Ovary (tissue), 9 donors: ENCODE results near the gene TRIO. TPM values are rescaled to one million over a fixed set of nuclear protein-coding genes. Genes with fewer than 3 reads are reported as not detected.

Source experiments
- DNase-seq, 5 donors: peaks; one replicate each; pipeline ENCODE4 v3.0.0-alpha.2; 2019 to 2020
- H3K27ac ChIP-seq, 2 donors: fragments of 200-600 bp; one replicate each; pipeline versions ENCODE4 v1.5.1 to v1.8.0; 2019 to 2022
- H3K27me3 ChIP-seq: fragments of 200-600 bp; one replicate; pipeline ENCODE4 v1.8.0; 2022
- H3K36me3 ChIP-seq: fragments of 200-600 bp; sonication (generic); one replicate; pipeline ENCODE4 v1.5.1; 2019
- H3K4me1 ChIP-seq: one replicate; pipeline ENCODE4 v1.8.1; 2013; ENCODE audit warnings: mild to moderate bottlenecking, moderate library complexity; ENCODE audit not compliant: insufficient read depth
- H3K4me3 ChIP-seq: fragments of 200-600 bp; sonication (generic); one replicate; pipeline ENCODE4 v1.5.1; 2017
- H3K9me3 ChIP-seq, 2 donors: fragments of 200-600 bp in 1 of 2; sonication (generic) in 1 of 2; one replicate each; pipeline versions ENCODE4 v1.5.1 to v1.8.1; 2013 to 2019; ENCODE audit warnings: mild to moderate bottlenecking in 1 of 2, moderate library complexity in 1 of 2
- EP300 ChIP-seq: sonication (generic); formaldehyde crosslinking; IDR thresholded peaks from one replicate; pipeline ENCODE4 v1.6.1; 2017; ENCODE audit warnings: antibody characterized with exemption
- POLR2A ChIP-seq: fragments of 450-650 bp; IDR thresholded peaks from one replicate; pipeline ENCODE4 v1.6.1; 2017; ENCODE audit warnings: antibody characterized with exemption, mild to moderate bottlenecking, moderate library complexity
- WGBS, 3 donors: extraction: QIAGEN DNeasy Blood & Tissue Kit in 1 of 3; methylation state at CpG; one replicate each; pipeline versions ENCODE4 v1.1.5 to v1.1.7; 2013 to 2017; 5-methylcytosine and 5-hydroxymethylcytosine counted together
- intact Hi-C, 4 donors: fragments of 100-400 bp; cut with DNase I; formaldehyde crosslinking; loops; one replicate each; pipeline versions ENCODE4 v1.11.0 to v1.15.1; 2022 to 2023
- polyA plus RNA-seq, 2 donors: library from polyadenylated mRNA; stranded (reverse); fragments of 200-250 nt in 1 of 2; fragments of 350-450 nt in 1 of 2; fragmentation: Illumina TruSeq in 1 of 2; extraction: RNeasy Lipid Tissue Mini Kit (QIAGEN cat#74804) in 1 of 2; gene quantifications; one replicate each; pipeline ENCODE4 v1.2.3, GENCODE V29; 2013 to 2014
- total RNA-seq, 7 donors: library from RNA; depleted of rRNA in 2 of 7; stranded (reverse); fragments of >200 nt in 2 of 7; fragmentation: NEBNext Ultra II Directional in 3 of 7; extraction: Animal tissue kit (Norgen Biotek cat#: 25700) in 3 of 7; gene quantifications; one replicate each; pipeline versions ENCODE4 v1.1.0 to v1.2.4, GENCODE V29; 2016 to 2023
- TF ChIP-seq, protein P1 (sequence below), 3 donors: fragments of 450-650 bp in 2 of 3; fragments of 200-600 bp in 1 of 3; IDR thresholded peaks; one replicate each; pipeline versions ENCODE4 v1.5.1 to v1.8.0; 2016 to 2022; ENCODE audit warnings: antibody characterized with exemption in 3 of 3, mild to moderate bottlenecking in 1 of 3
- donor health status: DM: no; HTN: no; CAD: no; lungs with moderate emphysema.
- donor health status: DM: no; HTN: no; CAD: no.
- donor health status: Bipolar disorder and iron deficiency.
- donor health status: DM: yes; HTN: yes; CAD: no.
- donor health status: DM: no; HTN: no; CAD: no.
- donor health status: DM: yes; HTN: yes; CAD: no.

Gene TRIO
- total and polyA plus RNA-seq, 9 donors, result 58.4 to 268 (median 125) TPM

DNA sequence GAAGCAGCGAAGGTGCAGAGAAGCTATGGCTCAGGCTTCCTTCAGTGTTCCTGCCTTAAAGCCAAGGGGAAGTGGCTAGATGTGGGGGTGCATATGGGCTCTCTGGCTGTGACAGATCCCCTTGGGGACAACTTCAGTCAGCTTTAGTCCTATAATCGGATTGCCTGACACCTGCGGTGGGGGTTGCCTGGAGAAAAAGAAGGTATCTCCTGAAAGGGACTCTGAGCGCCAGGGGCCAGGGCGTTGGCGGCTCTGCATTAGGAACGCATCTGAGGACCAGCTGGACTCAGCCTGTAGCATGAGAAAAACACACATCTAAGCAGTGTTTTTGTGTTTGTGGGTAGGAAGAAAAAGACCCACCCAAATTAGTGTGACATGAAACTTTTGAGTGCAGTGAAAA, 354.2 kb downstream of the TRIO start:
- TF ChIP-seq POLR2A, result no peak
- TF ChIP-seq, protein P1, sequence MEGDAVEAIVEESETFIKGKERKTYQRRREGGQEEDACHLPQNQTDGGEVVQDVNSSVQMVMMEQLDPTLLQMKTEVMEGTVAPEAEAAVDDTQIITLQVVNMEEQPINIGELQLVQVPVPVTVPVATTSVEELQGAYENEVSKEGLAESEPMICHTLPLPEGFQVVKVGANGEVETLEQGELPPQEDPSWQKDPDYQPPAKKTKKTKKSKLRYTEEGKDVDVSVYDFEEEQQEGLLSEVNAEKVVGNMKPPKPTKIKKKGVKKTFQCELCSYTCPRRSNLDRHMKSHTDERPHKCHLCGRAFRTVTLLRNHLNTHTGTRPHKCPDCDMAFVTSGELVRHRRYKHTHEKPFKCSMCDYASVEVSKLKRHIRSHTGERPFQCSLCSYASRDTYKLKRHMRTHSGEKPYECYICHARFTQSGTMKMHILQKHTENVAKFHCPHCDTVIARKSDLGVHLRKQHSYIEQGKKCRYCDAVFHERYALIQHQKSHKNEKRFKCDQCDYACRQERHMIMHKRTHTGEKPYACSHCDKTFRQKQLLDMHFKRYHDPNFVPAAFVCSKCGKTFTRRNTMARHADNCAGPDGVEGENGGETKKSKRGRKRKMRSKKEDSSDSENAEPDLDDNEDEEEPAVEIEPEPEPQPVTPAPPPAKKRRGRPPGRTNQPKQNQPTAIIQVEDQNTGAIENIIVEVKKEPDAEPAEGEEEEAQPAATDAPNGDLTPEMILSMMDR (IDR thresholded peaks at IDR 0.05), result no peak
- no peak for TF ChIP-seq EP300
- intact Hi-C loops, result no loop called here
- Histone ChIP-seq H3K4me1 (no peaks in the 10 kb centered on the region), H3K36me3 (no peaks in the 10 kb centered on the region), H3K27me3 (no peaks in the 10 kb centered on the region), H3K4me3 (no peak overlapping the region), H3K27ac (no peak overlapping the region), H3K9me3 (no peaks in the 10 kb centered on the region)
- no peak for DNase-seq
- WGBS, 3 donors, result 89 to 94% (median 90%) methylated on average over 7 of the region's 7 CpGs

DNA sequence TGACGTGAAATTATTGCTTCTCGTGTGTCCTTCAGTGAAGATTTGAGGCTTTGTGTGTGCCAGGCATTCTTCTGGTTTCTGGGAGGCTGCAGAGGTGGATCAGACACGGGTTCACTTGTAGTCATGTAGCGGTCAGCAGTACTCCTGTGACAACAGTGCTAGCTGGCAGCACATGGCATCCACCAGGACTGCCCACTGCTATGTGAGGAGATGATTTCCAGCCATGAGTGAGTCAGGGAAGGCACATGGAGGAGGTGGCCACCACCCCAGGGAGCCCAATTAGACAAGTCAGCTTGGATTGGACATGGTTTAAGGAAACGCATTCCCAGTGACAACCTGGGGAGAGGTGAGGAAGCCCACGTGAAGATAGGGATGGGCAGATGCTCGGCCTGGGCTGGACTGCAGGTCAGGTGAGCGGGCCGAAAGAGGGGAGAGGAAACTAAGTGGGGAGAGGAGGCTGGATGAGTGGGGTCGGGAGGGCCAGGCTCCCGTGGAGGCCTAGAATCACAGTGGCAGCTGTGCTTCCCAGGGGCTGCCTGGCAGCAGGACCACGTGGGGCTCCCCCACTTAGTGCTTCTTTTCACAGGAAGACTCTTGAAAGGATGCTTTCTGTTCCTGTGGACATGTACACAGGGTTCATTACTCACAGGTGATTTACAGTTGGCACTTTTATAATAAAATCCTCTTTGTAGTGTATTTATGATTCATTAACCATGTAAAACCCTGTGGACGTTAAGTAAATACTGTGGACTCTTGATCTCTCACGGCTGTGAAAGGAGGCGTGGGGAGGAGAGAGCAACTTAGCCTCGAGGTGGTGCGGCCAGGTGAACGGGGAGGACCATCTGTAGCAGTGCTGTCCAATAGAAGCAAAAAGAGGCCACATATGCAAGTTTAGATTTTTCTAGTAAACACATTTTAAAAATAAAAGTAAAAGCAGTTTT, 358.5 kb downstream of the TRIO start:
- no peak for DNase-seq
- Histone ChIP-seq H3K9me3 (no peaks in the 10 kb centered on the region), H3K4me3 (no peak overlapping the region), H3K4me1 (no peaks in the 10 kb centered on the region), H3K36me3 (no peaks in the 10 kb centered on the region), H3K27ac (no peak overlapping the region), H3K27me3 (no peaks in the 10 kb centered on the region)
- intact Hi-C loops, result no loop called here
- TF ChIP-seq EP300 (no peak), POLR2A (no peak)
- TF ChIP-seq, protein P1 (IDR thresholded peaks at IDR 0.05), result no peak
- WGBS, 3 donors, result 79 to 81% (median 81%) methylated on average over 18 of the region's 18 CpGs

GRCh38 chr5:14502294-14502690, 359.1 kb downstream of the TRIO start:
- no peaks in the 10 kb centered on the region for H3K36me3 ChIP-seq
- H3K27ac ChIP-seq, result no peak overlapping the region
- DNase-seq, result no peak
- intact Hi-C loops, result no loop called here
- 88 to 93% (median 91%) methylated on average over 10 of the region's 10 CpGs for WGBS, 3 donors
- H3K4me3 ChIP-seq, result no peak overlapping the region
- no peaks in the 10 kb centered on the region for H3K4me1 ChIP-seq
- H3K27me3 ChIP-seq, result no peaks in the 10 kb centered on the region
- no peaks in the 10 kb centered on the region for H3K9me3 ChIP-seq
- TF ChIP-seq POLR2A (no peak), EP300 (no peak)
- TF ChIP-seq, protein P1 (IDR thresholded peaks at IDR 0.05), result no peak

- H3K36me3 ChIP-seq, result no peaks in the 10 kb centered on the region
- no peak overlapping the region for H3K27ac ChIP-seq
- H3K4me1 ChIP-seq, result no peaks in the 10 kb centered on the region
- WGBS, 3 donors, result 50 to 70% (median 54%) methylated on average over 9 of the region's 9 CpGs
- no peak for DNase-seq
- intact Hi-C loops, result no loop called here
- no peaks in the 10 kb centered on the region for H3K9me3 ChIP-seq
- TF ChIP-seq, protein P1 (IDR thresholded peaks at IDR 0.05), result no peak
- TF ChIP-seq POLR2A (no peak), EP300 (no peak)
- no peak overlapping the region for H3K4me3 ChIP-seq
- no peaks in the 10 kb centered on the region for H3K27me3 ChIP-seq
Observed at GRCh38 chr5:14503017-14503680, 360.0 kb downstream of the TRIO start.
